SU-DHL-6 (cell line): ENCODE measurements around the gene GTPBP4.

ENCODE experiments used
- H2AFZ ChIP-seq: fragments of 200-600 bp; sonication (generic); 2 replicates; pipeline ENCODE4 v1.6.1; 2014; ENCODE audit warnings: low read depth, mild to moderate bottlenecking, moderate library complexity, mixed read lengths, antibody characterized with exemption, low read length; ENCODE audit not compliant: severe bottlenecking
- H3F3A ChIP-seq: fragments of 200-600 bp; shearing (Covaris generic); 2 replicates; pipeline ENCODE4 v1.6.0; 2016; ENCODE audit warnings: antibody characterized with exemption, mild to moderate bottlenecking; ENCODE audit not compliant: insufficient read depth
- H3K27ac ChIP-seq: fragments of 200-600 bp; sonication (generic); 2 replicates; pipeline ENCODE4 v1.5.1; 2016; ENCODE audit warnings: low read depth, mild to moderate bottlenecking, low read length, moderate library complexity, mixed read lengths
- H3K27me3 ChIP-seq: fragments of 200-600 bp; sonication (generic), shearing (Covaris generic); 2 replicates; pipeline ENCODE4 v1.6.0; 2014; ENCODE audit warnings: mild to moderate bottlenecking, low read length
- H3K36me3 ChIP-seq: fragments of 200-600 bp; sonication (generic); 2 replicates; pipeline ENCODE4 v1.6.1; 2014; ENCODE audit warnings: mild to moderate bottlenecking, low read length, mixed read lengths
- H3K4me2 ChIP-seq: fragments of 300-600, 200-600 bp; shearing (Covaris generic), sonication (generic); 2 replicates; pipeline ENCODE4 v1.6.0; 2014; ENCODE audit warnings: low read length, low read depth, mild to moderate bottlenecking; ENCODE audit not compliant: poor library complexity, severe bottlenecking
- H3K4me3 ChIP-seq: fragments of 200-600 bp; sonication (generic); 2 replicates; pipeline ENCODE4 v1.5.1; 2014; ENCODE audit warnings: antibody characterized with exemption, low read length, mild to moderate bottlenecking, mixed read lengths; ENCODE audit not compliant: insufficient read depth, poor library complexity, severe bottlenecking
- H3K79me2 ChIP-seq: fragments of 200-600 bp; sonication (generic); 2 replicates; pipeline ENCODE4 v1.6.1; 2014; ENCODE audit warnings: mild to moderate bottlenecking, low read length, moderate library complexity; ENCODE audit not compliant: insufficient read depth
- H3K9ac ChIP-seq: fragments of 200-600 bp; sonication (generic); 2 replicates; pipeline ENCODE4 v1.7.0; 2014; ENCODE audit warnings: mild to moderate bottlenecking, low read length
- H3K9me2 ChIP-seq: fragments of 200-600 bp; sonication (generic); replicated peaks from 2 replicates; pipeline ENCODE4 v1.6.1; 2014; ENCODE audit warnings: low read length; ENCODE audit not compliant: insufficient read depth
- H3K9me3 ChIP-seq: fragments of 200-600 bp; sonication (generic); 2 replicates; pipeline ENCODE4 v1.6.1; 2014; ENCODE audit warnings: low read length, mixed read lengths; ENCODE audit not compliant: insufficient read depth
- H4K20me1 ChIP-seq: fragments of 200-600 bp; sonication (generic); 2 replicates; pipeline ENCODE4 v1.6.1; 2014; ENCODE audit warnings: low read depth, mild to moderate bottlenecking, antibody characterized with exemption, low read length, moderate library complexity, mixed read lengths
- EZH2phosphoT487 ChIP-seq: fragments of 200-600 bp; sonication (generic), shearing (Covaris generic); conservative IDR thresholded peaks from 2 replicates; pipeline ENCODE4 v1.6.1; 2018; ENCODE audit warnings: mild to moderate bottlenecking, antibody characterized with exemption, low read length, moderate library complexity, mixed read lengths
- TF ChIP-seq, protein P1 (sequence below): fragments of 200-600 bp; sonication (generic); IDR thresholded peaks from one replicate; pipeline ENCODE4 v1.5.1; 2017; ENCODE audit warnings: antibody characterized with exemption, mild to moderate bottlenecking, low read length, moderate library complexity; ENCODE audit not compliant: insufficient read depth, poor library complexity, severe bottlenecking

The GTPBP4 gene

GRCh38 chr10:987870-988666 lies at the start of gene GTPBP4:
TSS of gene GTPBP4 (plus strand) at chr10:988434. CDS start at chr10:988480, 46 bp downstream.
- H4K20me1 ChIP-seq: peaks cover 20% of the 10 kb centered on the region
- no peaks in the 10 kb centered on the region for H3K9me2 ChIP-seq
- H3K9me3 ChIP-seq: no peaks in the 10 kb centered on the region
- peaks cover 8% of the 10 kb centered on the region; the same call in 1 of the 2 replicates for H3K36me3 ChIP-seq
- no peak for TF ChIP-seq EZH2phosphoT487
- TF ChIP-seq, protein P1, sequence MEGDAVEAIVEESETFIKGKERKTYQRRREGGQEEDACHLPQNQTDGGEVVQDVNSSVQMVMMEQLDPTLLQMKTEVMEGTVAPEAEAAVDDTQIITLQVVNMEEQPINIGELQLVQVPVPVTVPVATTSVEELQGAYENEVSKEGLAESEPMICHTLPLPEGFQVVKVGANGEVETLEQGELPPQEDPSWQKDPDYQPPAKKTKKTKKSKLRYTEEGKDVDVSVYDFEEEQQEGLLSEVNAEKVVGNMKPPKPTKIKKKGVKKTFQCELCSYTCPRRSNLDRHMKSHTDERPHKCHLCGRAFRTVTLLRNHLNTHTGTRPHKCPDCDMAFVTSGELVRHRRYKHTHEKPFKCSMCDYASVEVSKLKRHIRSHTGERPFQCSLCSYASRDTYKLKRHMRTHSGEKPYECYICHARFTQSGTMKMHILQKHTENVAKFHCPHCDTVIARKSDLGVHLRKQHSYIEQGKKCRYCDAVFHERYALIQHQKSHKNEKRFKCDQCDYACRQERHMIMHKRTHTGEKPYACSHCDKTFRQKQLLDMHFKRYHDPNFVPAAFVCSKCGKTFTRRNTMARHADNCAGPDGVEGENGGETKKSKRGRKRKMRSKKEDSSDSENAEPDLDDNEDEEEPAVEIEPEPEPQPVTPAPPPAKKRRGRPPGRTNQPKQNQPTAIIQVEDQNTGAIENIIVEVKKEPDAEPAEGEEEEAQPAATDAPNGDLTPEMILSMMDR: peak; percentile 73
- no peaks in the 10 kb centered on the region for H3K27me3 ChIP-seq
- H3K79me2 ChIP-seq: peaks cover 48% of the 10 kb centered on the region
- H3K4me2 ChIP-seq: peak within 1 kb of the TSS; percentile 78
- peak within 1 kb of the TSS; percentile 99 for H3K9ac ChIP-seq
- H3F3A ChIP-seq: no peaks in the 10 kb centered on the region; the same call in 1 of the 2 replicates
- H2AFZ ChIP-seq: peak within 1 kb of the TSS; percentile 92
- peak within 1 kb of the TSS; percentile 100 for H3K4me3 ChIP-seq
- peak within 1 kb of the TSS; percentile 43 for H3K27ac ChIP-seq

DNA sequence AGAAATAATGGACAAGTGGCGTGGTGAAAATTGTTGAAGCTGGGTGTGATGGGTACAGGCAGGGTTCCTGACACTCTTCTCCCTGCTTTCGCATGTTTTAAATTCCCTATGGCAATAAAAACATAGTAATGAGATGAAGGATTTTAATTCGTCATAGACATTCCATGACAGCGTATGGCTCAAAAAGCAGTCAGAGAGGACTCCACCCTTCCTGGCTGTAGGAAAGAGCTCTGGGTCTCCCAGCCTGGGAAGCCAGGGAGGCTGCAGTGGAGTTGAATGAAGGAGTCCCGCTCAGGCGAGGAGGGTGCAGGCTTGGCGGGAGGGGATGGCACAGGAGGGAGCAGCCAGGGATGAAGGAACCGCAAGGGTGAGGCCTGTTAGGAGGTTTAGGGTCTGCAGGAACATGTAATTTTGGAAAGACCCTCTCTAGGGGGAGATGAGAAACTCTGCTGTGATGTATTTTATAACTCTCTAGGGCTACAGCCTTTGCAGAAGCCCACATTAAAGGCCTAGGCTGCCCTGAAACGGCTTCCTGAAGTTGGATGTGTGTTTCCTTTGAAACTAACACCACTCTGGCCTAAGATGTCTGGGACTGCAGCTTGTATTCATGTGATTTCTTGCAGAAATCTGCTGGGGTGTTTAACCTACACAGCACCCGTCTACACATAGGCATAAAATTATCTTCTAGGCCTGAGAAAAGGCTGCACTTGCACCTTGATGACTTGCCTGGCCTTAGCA lies 49.1 kb upstream of the GTPBP4 start:
- Histone ChIP-seq H3K36me3 (no peaks in the 10 kb centered on the region), H3K4me2 (no peak overlapping the region), H3F3A (no peaks in the 10 kb centered on the region), H3K9me2 (no peaks in the 10 kb centered on the region), H3K4me3 (no peak overlapping the region), H3K9me3 (no peaks in the 10 kb centered on the region), H3K9ac (no peak overlapping the region), H3K27me3 (no peaks in the 10 kb centered on the region), H3K27ac (no peak overlapping the region), H4K20me1 (no peaks in the 10 kb centered on the region), H3K79me2 (no peaks in the 10 kb centered on the region), H2AFZ (no peak overlapping the region)
- TF ChIP-seq, protein P1: no peak
- no peak for TF ChIP-seq EZH2phosphoT487

- H3K4me3 ChIP-seq: no peak overlapping the region
- no peaks in the 10 kb centered on the region for H3K79me2 ChIP-seq
- H3K27me3 ChIP-seq: peaks cover 3% of the 10 kb centered on the region; the same call in 1 of the 2 replicates
- no peaks in the 10 kb centered on the region for H4K20me1 ChIP-seq
- H3K27ac ChIP-seq: no peak overlapping the region
- H3K9me3 ChIP-seq: no peaks in the 10 kb centered on the region
- TF ChIP-seq EZH2phosphoT487: no peak
- TF ChIP-seq, protein P1: no peak
- H3F3A ChIP-seq: no peaks in the 10 kb centered on the region
- H3K36me3 ChIP-seq: no peaks in the 10 kb centered on the region
- no peak overlapping the region for H3K4me2 ChIP-seq
- H3K9ac ChIP-seq: no peak overlapping the region
- no peak overlapping the region for H2AFZ ChIP-seq
- H3K9me2 ChIP-seq: no peaks in the 10 kb centered on the region
Observed at GRCh38 chr10:943334-944033, 44.8 kb upstream of the GTPBP4 start.
